Urinary bladder (tissue), 4 donors: Measurements from ENCODE around the gene MYOM1. TPM values are rescaled to one million over a fixed set of nuclear protein-coding genes. Genes with fewer than 3 reads are reported as not detected.

ENCODE experiments used
- DNase-seq: peaks from one replicate; pipeline ENCODE4 v3.0.0-alpha.2; 2015; ENCODE audit errors: extremely low spot score
- H3K27ac ChIP-seq: one replicate; pipeline ENCODE4 v1.5.1; 2013; ENCODE audit warnings: low read depth, mild to moderate bottlenecking, moderate library complexity
- H3K36me3 ChIP-seq: one replicate; pipeline ENCODE4 v1.6.1; 2013; ENCODE audit warnings: mild to moderate bottlenecking, moderate library complexity; ENCODE audit not compliant: insufficient read depth
- H3K4me1 ChIP-seq: one replicate; pipeline ENCODE4 v1.6.1; 2013; ENCODE audit warnings: mild to moderate bottlenecking, moderate library complexity; ENCODE audit not compliant: insufficient read depth
- H3K4me3 ChIP-seq: one replicate; pipeline ENCODE4 v1.5.1; 2013; ENCODE audit warnings: low read depth, low read length
- WGBS: extraction: QIAGEN DNeasy Blood & Tissue Kit; methylation state at CpG from one replicate; pipeline ENCODE4 v1.1.7; 2013; 5-methylcytosine and 5-hydroxymethylcytosine counted together
- polyA plus RNA-seq: library from polyadenylated mRNA; stranded (reverse); fragments of 200-250 nt; gene quantifications from one replicate; pipeline ENCODE4 v1.2.3, GENCODE V29; 2013
- total RNA-seq: library from RNA; depleted of rRNA; stranded (reverse); fragments of >200 nt; gene quantifications from one replicate; pipeline ENCODE4 v1.2.3, GENCODE V29; 2014
- donor health status: healthy with polysubstance abuse.
- donor health status: healthy.

The MYOM1 gene
- total and polyA plus RNA-seq, 2 donors: 14.9 to 41.9 TPM

- H3K4me1 ChIP-seq: peaks cover 2% of the 10 kb centered on the region
- peak; percentile 69 for DNase-seq
- H3K4me3 ChIP-seq: peak overlapping the region; percentile 72
- no peaks in the 10 kb centered on the region for H3K36me3 ChIP-seq
- WGBS: 10% methylated on average over 29 of the region's 29 CpGs
- peak overlapping the region; percentile 71 for H3K27ac ChIP-seq
Measured at GRCh38 chr18:3245853-3246634, 26.3 kb upstream of the MYOM1 start.

GRCh38 chr18:3245185-3245564 lies 25.4 kb upstream of the MYOM1 start:
- no peak overlapping the region for H3K27ac ChIP-seq
- H3K4me1 ChIP-seq: peaks cover 2% of the 10 kb centered on the region
- no peak overlapping the region for H3K4me3 ChIP-seq
- 72% methylated on average over 1 of the region's 1 CpG for WGBS
- no peaks in the 10 kb centered on the region for H3K36me3 ChIP-seq
- DNase-seq: no peak

- H3K27ac ChIP-seq: no peak overlapping the region
- no peak overlapping the region for H3K4me3 ChIP-seq
- no peaks in the 10 kb centered on the region for H3K36me3 ChIP-seq
- 92% methylated on average over 2 of the region's 2 CpGs for WGBS
- DNase-seq: no peak
- H3K4me1 ChIP-seq: no peaks in the 10 kb centered on the region
Measured at GRCh38 chr18:3238742-3239141, 19.0 kb upstream of the MYOM1 start.

- Histone ChIP-seq H3K27ac (no peak overlapping the region), H3K4me1 (no peaks in the 10 kb centered on the region), H3K4me3 (no peak overlapping the region), H3K36me3 (no peaks in the 10 kb centered on the region)
- DNase-seq: no peak
- 90% methylated on average over 4 of the region's 4 CpGs for WGBS
Measured at GRCh38 chr18:3236470-3236869, 16.7 kb upstream of the MYOM1 start.

GRCh38 chr18:3235846-3236245 lies 16.1 kb upstream of the MYOM1 start:
- no peak for DNase-seq
- Histone ChIP-seq H3K4me3 (no peak overlapping the region), H3K27ac (no peak overlapping the region), H3K4me1 (no peaks in the 10 kb centered on the region), H3K36me3 (no peaks in the 10 kb centered on the region)
- WGBS: 97% methylated on average over 2 of the region's 2 CpGs

GRCh38 chr18:3234457-3234856 lies 14.7 kb upstream of the MYOM1 start:
- no peaks in the 10 kb centered on the region for H3K36me3 ChIP-seq
- H3K4me1 ChIP-seq: no peaks in the 10 kb centered on the region
- no peak overlapping the region for H3K4me3 ChIP-seq
- WGBS: 60% methylated on average over 5 of the region's 5 CpGs
- DNase-seq: no peak
- H3K27ac ChIP-seq: no peak overlapping the region

GRCh38 chr18:3233433-3234168 lies 13.8 kb upstream of the MYOM1 start:
- 88% methylated on average over 4 of the region's 4 CpGs for WGBS
- Histone ChIP-seq H3K4me3 (no peak overlapping the region), H3K27ac (no peak overlapping the region), H3K36me3 (no peaks in the 10 kb centered on the region), H3K4me1 (no peaks in the 10 kb centered on the region)
- no peak for DNase-seq

GRCh38 chr18:3233004-3233403 lies 13.2 kb upstream of the MYOM1 start:
- Histone ChIP-seq H3K27ac (no peak overlapping the region), H3K4me1 (no peaks in the 10 kb centered on the region), H3K4me3 (no peak overlapping the region), H3K36me3 (no peaks in the 10 kb centered on the region)
- WGBS: 93% methylated on average over 1 of the region's 1 CpG
- DNase-seq: no peak

GRCh38 chr18:3230401-3231334 lies 10.9 kb upstream of the MYOM1 start:
- 90% methylated on average over 9 of the region's 9 CpGs for WGBS
- Histone ChIP-seq H3K4me1 (no peaks in the 10 kb centered on the region), H3K4me3 (no peak overlapping the region), H3K27ac (no peak overlapping the region), H3K36me3 (no peaks in the 10 kb centered on the region)
- no peak for DNase-seq

- no peak for DNase-seq
- WGBS: 90% methylated on average over 6 of the region's 6 CpGs
- H3K4me3 ChIP-seq: no peak overlapping the region
- H3K4me1 ChIP-seq: no peaks in the 10 kb centered on the region
- no peaks in the 10 kb centered on the region for H3K36me3 ChIP-seq
- H3K27ac ChIP-seq: no peak overlapping the region
Measured at GRCh38 chr18:3226048-3226447, 6.3 kb upstream of the MYOM1 start.

- WGBS: 96% methylated on average over 3 of the region's 3 CpGs
- Histone ChIP-seq H3K27ac (no peak overlapping the region), H3K4me1 (no peaks in the 10 kb centered on the region), H3K36me3 (no peaks in the 10 kb centered on the region), H3K4me3 (no peak overlapping the region)
- DNase-seq: no peak
Measured at GRCh38 chr18:3225588-3225987, 5.8 kb upstream of the MYOM1 start.

- WGBS: 81% methylated on average over 3 of the region's 3 CpGs
- DNase-seq: no peak
- H3K4me3 ChIP-seq: no peak overlapping the region
- H3K4me1 ChIP-seq: no peaks in the 10 kb centered on the region
- H3K27ac ChIP-seq: no peak overlapping the region
- H3K36me3 ChIP-seq: no peaks in the 10 kb centered on the region
Measured at GRCh38 chr18:3224223-3224622, 4.5 kb upstream of the MYOM1 start.

GRCh38 chr18:3223356-3223755 lies 3.6 kb upstream of the MYOM1 start:
- Histone ChIP-seq H3K27ac (no peak overlapping the region), H3K4me1 (no peaks in the 10 kb centered on the region), H3K36me3 (no peaks in the 10 kb centered on the region), H3K4me3 (no peak overlapping the region)
- no peak for DNase-seq
- 64% methylated on average over 1 of the region's 1 CpG for WGBS
